ENCODE results near the gene ISCU.
"Not testable (repeated sequence)": the region's sequence is repeated elsewhere in the genome, so short reads cannot be mapped to it uniquely, and the experiment has no call there.

Gene ISCU

GRCh38 chr12:108618953-108619274 is 56.5 kb downstream of the ISCU start:
- DNase-seq (ENCODE audit: low spot score): not testable (repeated sequence)

Data from hematopoietic multipotent progenitor cell treated with erythropoietin and hydrocortisone succinate and interleukin-3 and kit ligand, for 17 days (in vitro differentiated cells).